ENCODE data around the gene DBNL. TPM values are rescaled to one million over a fixed set of nuclear protein-coding genes. Genes with fewer than 3 reads are reported as not detected.

Gene DBNL
- total and polyA plus RNA-seq, 4 donors = 26.1 to 60.2 (median 41.5) TPM

GRCh38 chr7:44081266-44081748 is 36.8 kb downstream of the DBNL start (continued):
- TF ChIP-seq CTCF (IDR thresholded peaks at IDR 0.05; ENCODE audit: low read depth, low read length, missing input control) (no peak), TAF1 (conservative IDR thresholded peaks at IDR 0.05) (no peak), FOXA2 (IDR thresholded peaks at IDR 0.05) (no peak), FOXA1 (IDR thresholded peaks at IDR 0.05) (no peak), JUND (IDR thresholded peaks at IDR 0.05) (no peak), YY1 (IDR thresholded peaks at IDR 0.05) (no peak), HNF4G (IDR thresholded peaks at IDR 0.05) (no peak)

GRCh38 chr7:44082541-44083207 is 38.2 kb downstream of the DBNL start:
- under 1% methylated on average over 54 of the region's 54 CpGs for WGBS
- H3K27ac ChIP-seq (ENCODE audit: low read depth in 1 of 2, low read length in 2 of 2) = peak overlapping the region; percentile 87 to 90
- H3K9me3 ChIP-seq (ENCODE audit: control insufficient read depth in 4 of 4, low read length in 3 of 4) = no peaks in the 10 kb centered on the region
- H3K4me1 ChIP-seq (ENCODE audit: control insufficient read depth in 4 of 4, insufficient read depth in 4 of 4, low read length in 3 of 4) = peaks cover 0 to 30% (median 14%) of the 10 kb centered on the region in 4 donors
- H3K9ac ChIP-seq (ENCODE audit: low read depth in 1 of 2, low read length in 2 of 2) = peak overlapping the region; percentile 45 to 86
- H3K4me3 ChIP-seq (ENCODE audit: low read depth in 1 of 3, low read length in 3 of 3) = peak overlapping the region; percentile 42 to 67 (median 58)
- TF ChIP-seq RAD21 (IDR thresholded peaks at IDR 0.05) = no peak
- no peak for TF ChIP-seq HNF4G (IDR thresholded peaks at IDR 0.05)
- peak; percentile 10 to 37 for TF ChIP-seq HNF4A (conservative IDR thresholded peaks at IDR 0.05)
- TF ChIP-seq ZBTB33 (IDR thresholded peaks at IDR 0.05) = no peak
- no peak for TF ChIP-seq FOXA2 (IDR thresholded peaks at IDR 0.05)
- TF ChIP-seq TAF1 (conservative IDR thresholded peaks at IDR 0.05) = peak; percentile 46
- peak; percentile 60 for TF ChIP-seq REST (IDR thresholded peaks at IDR 0.05)
- no peak for TF ChIP-seq FOXA1 (IDR thresholded peaks at IDR 0.05)
- peak; percentile 51 for TF ChIP-seq YY1 (IDR thresholded peaks at IDR 0.05)
- peak; percentile 61 to 86 for TF ChIP-seq GABPA (IDR thresholded peaks at IDR 0.05 in 1 of 2, conservative IDR thresholded peaks at IDR 0.05 in 1 of 2)
- peak in 1 of 2 donors; percentile 14 for TF ChIP-seq RXRA (IDR thresholded peaks at IDR 0.05)
- no peak for TF ChIP-seq ATF3 (IDR thresholded peaks at IDR 0.05)
- no peak for TF ChIP-seq JUND (IDR thresholded peaks at IDR 0.05)
- no peak for TF ChIP-seq CTCF (IDR thresholded peaks at IDR 0.05; ENCODE audit: low read depth, low read length, missing input control)
- peak; percentile 82 for TF ChIP-seq SP1 (IDR thresholded peaks at IDR 0.05)
- TF ChIP-seq EGR1 (IDR thresholded peaks at IDR 0.05; ENCODE audit: low read depth in 2 of 2) = peak in 1 of 2 donors; percentile 54
- TF ChIP-seq MAX (IDR thresholded peaks at IDR 0.05) = no peak
- TF ChIP-seq NR2F2 (IDR thresholded peaks at IDR 0.05) = peak; percentile 71
- peak; percentile 94 for DNase-seq (ENCODE audit: low spot score)
- H3K27me3 ChIP-seq (ENCODE audit: control insufficient read depth in 4 of 4, insufficient read depth in 4 of 4, low read length in 3 of 4) = no peaks in the 10 kb centered on the region
- H3K36me3 ChIP-seq (ENCODE audit: control insufficient read depth in 4 of 4, insufficient read depth in 3 of 4, low read depth in 1 of 4, low read length in 3 of 4) = peaks cover 5 to 28% (median 14%) of the 10 kb centered on the region in 4 donors

Measured in liver (tissue), 9 donors.